GM23338 (cell line): ENCODE measurements around the gene LSP1. TPM values are rescaled to one million over a fixed set of nuclear protein-coding genes. Genes with fewer than 3 reads are reported as not detected.

ENCODE experiments used
- ATAC-seq: fragments of 200-7000 bp; cut with Tn5 transposase; 3 replicates; pipeline ENCODE4 v1.9.1; 2020
- DNase-seq: peaks from one replicate; pipeline ENCODE4 v3.0.0-alpha.2; 2015; ENCODE audit warnings: low spot score
- H2AFZ ChIP-seq: fragments of 200-600 bp; sonication (generic); 2 replicates; pipeline ENCODE4 v1.8.0; 2016; ENCODE audit warnings: antibody characterized with exemption, mild to moderate bottlenecking, moderate library complexity
- H3F3A ChIP-seq: fragments of 200-600 bp; sonication (generic); replicated peaks from 2 replicates; pipeline ENCODE4 v1.8.0; 2017; ENCODE audit warnings: antibody characterized with exemption, mixed run types, low read depth
- H3K27ac ChIP-seq: fragments of 200-600 bp; sonication (generic); 2 replicates; pipeline ENCODE4 v1.6.1; 2016; ENCODE audit warnings: low read depth
- H3K27me3 ChIP-seq: fragments of 200-600 bp; sonication (generic); 2 replicates; pipeline ENCODE4 v1.8.0; 2016; ENCODE audit warnings: mild to moderate bottlenecking, mixed run types, moderate library complexity; ENCODE audit not compliant: insufficient read depth
- H3K36me3 ChIP-seq: fragments of 200-600 bp; sonication (generic); 2 replicates; pipeline ENCODE4 v1.8.0; 2016; ENCODE audit warnings: mild to moderate bottlenecking; ENCODE audit not compliant: insufficient read depth
- H3K4me1 ChIP-seq: fragments of 200-600 bp; sonication (generic); 2 replicates; pipeline ENCODE4 v1.8.0; 2016; ENCODE audit warnings: mild to moderate bottlenecking, moderate library complexity; ENCODE audit not compliant: insufficient read depth
- H3K4me2 ChIP-seq: fragments of 200-600 bp; sonication (generic); 2 replicates; pipeline ENCODE4 v1.7.1; 2017; ENCODE audit warnings: mixed run types
- H3K4me3 ChIP-seq: fragments of 200-600 bp; sonication (generic); 2 replicates; pipeline ENCODE4 v1.6.1; 2016; ENCODE audit warnings: mixed run types
- H3K79me2 ChIP-seq: fragments of 200-600 bp; sonication (generic); replicated peaks from 2 replicates; pipeline ENCODE4 v1.8.0; 2017; ENCODE audit warnings: mild to moderate bottlenecking; ENCODE audit not compliant: insufficient read depth
- H3K9me2 ChIP-seq: fragments of 200-600 bp; sonication (generic); 2 replicates; pipeline ENCODE4 v1.8.0; 2017; ENCODE audit not compliant: insufficient read depth
- H4K20me1 ChIP-seq: fragments of 200-600 bp; sonication (generic); replicated peaks from 2 replicates; pipeline ENCODE4 v1.8.0; 2017; ENCODE audit warnings: mild to moderate bottlenecking; ENCODE audit not compliant: insufficient read depth
- H3K27ac Mint-ChIP-seq: 2 replicates; pipeline ENCODE4 v1.8.0; 2020; ENCODE audit warnings: inconsistent platforms, mild to moderate bottlenecking, moderate library complexity, mixed read lengths
- H3K27me3 Mint-ChIP-seq: 3 replicates; pipeline ENCODE4 v1.8.0; 2022; ENCODE audit warnings: low read depth, mild to moderate bottlenecking, moderate library complexity, mixed read lengths, inconsistent platforms; ENCODE audit not compliant: insufficient read depth, poor library complexity
- H3K36me3 Mint-ChIP-seq: 3 replicates; pipeline ENCODE4 v1.8.0; 2021; ENCODE audit warnings: low read depth, mild to moderate bottlenecking, inconsistent platforms, moderate library complexity, mixed read lengths
- H3K4me1 Mint-ChIP-seq: 3 replicates; pipeline ENCODE4 v1.8.0; 2020; ENCODE audit warnings: mild to moderate bottlenecking, inconsistent platforms, mixed read lengths
- H3K4me3 Mint-ChIP-seq: 3 replicates; pipeline ENCODE4 v1.8.0; 2021; ENCODE audit warnings: moderate library complexity, mild to moderate bottlenecking, inconsistent platforms, mixed read lengths
- H3K9me3 Mint-ChIP-seq: 3 replicates; pipeline ENCODE4 v1.8.0; 2020; ENCODE audit warnings: moderate library complexity, mild to moderate bottlenecking, inconsistent platforms, mixed read lengths
- CTCF ChIP-seq, 2 experiments: fragments of 200-600 bp in 1 of 2; sonication (generic) in 1 of 2; conservative IDR thresholded peaks; 2 replicates each; pipeline versions ENCODE4 v1.5.1 to v1.6.1; 2016 to 2017; ENCODE audit warnings: antibody characterized with exemption in 2 of 2, low read depth in 2 of 2, mild to moderate bottlenecking in 2 of 2, moderate library complexity in 1 of 2
- ETS1 ChIP-seq: IDR thresholded peaks from 2 replicates; pipeline ENCODE4 v1.6.1; 2016; ENCODE audit warnings: antibody characterized with exemption
- JUNB ChIP-seq: IDR thresholded peaks from one replicate; pipeline ENCODE4 v1.6.1; 2016; ENCODE audit warnings: antibody characterized with exemption; ENCODE audit not compliant: unreplicated experiment
- NANOG ChIP-seq: IDR thresholded peaks from 2 replicates; pipeline ENCODE4 v1.6.1; 2016; ENCODE audit warnings: antibody characterized with exemption, borderline replicate concordance
- ZNF331 ChIP-seq: fragments of 250-450 bp; sonication (Bioruptor Pico); IDR thresholded peaks from 2 replicates; pipeline ENCODE4 v1.5.0; 2020; ENCODE audit warnings: low read depth, mild to moderate bottlenecking, moderate library complexity
- ZNF462 ChIP-seq: fragments of 250-450 bp; sonication (Bioruptor Pico); IDR thresholded peaks from 2 replicates; pipeline ENCODE4 v1.5.0; 2020; ENCODE audit warnings: mild to moderate bottlenecking, moderate library complexity
- polyA plus RNA-seq: library from polyadenylated mRNA; unstranded; fragments of >200 nt; fragmentation: Nextera tagmentation; extraction: Ambion mirVana; gene quantifications from 2 replicates; pipeline ENCODE4 v1.2.1, GENCODE V29; 2016
- total RNA-seq: library from RNA; depleted of rRNA; stranded (reverse); fragments of >200 nt; shearing (Covaris generic); gene quantifications from 2 replicates; pipeline ENCODE4 v1.2.3, GENCODE V29; 2014
- TF ChIP-seq, protein P1 (sequence below): IDR thresholded peaks from one replicate; pipeline ENCODE4 v1.6.1; 2018; ENCODE audit warnings: antibody characterized with exemption; ENCODE audit not compliant: unreplicated experiment

The LSP1 gene
- total and polyA plus RNA-seq, 2 experiments from 2014 or later, result 0.84 TPM; not detected in 1

GRCh38 chr11:1832211-1832919, 20.5 kb upstream of the LSP1 start:
- Mint-ChIP-seq H3K27ac (no peak overlapping the region), H3K36me3 (no peaks in the 10 kb centered on the region), H3K4me3 (peak overlapping the region; percentile 56), H3K9me3 (no peaks in the 10 kb centered on the region), H3K27me3 (peaks cover 17% of the 10 kb centered on the region), H3K4me1 (peaks cover 5% of the 10 kb centered on the region; the same call in 1 of the 3 replicates)
- Histone ChIP-seq H3K36me3 (no peaks in the 10 kb centered on the region), H3K27ac (no peak overlapping the region), H2AFZ (peak overlapping the region; percentile 96), H3K9me2 (no peaks in the 10 kb centered on the region), H3F3A (no peaks in the 10 kb centered on the region), H3K4me3 (peak overlapping the region; percentile 59), H3K79me2 (no peaks in the 10 kb centered on the region), H3K27me3 (no peaks in the 10 kb centered on the region), H3K4me2 (peak overlapping the region; percentile 88), H3K4me1 (no peaks in the 10 kb centered on the region; the same call in 1 of the 2 replicates), H4K20me1 (no peaks in the 10 kb centered on the region)
- DNase-seq (peak; percentile 70), ATAC-seq (peak; percentile 88)
- TF ChIP-seq ZNF462 (CRISPR knock-in tag) (no peak), JUNB (no peak), ETS1 (no peak), ZNF331 (CRISPR knock-in tag) (no peak), CTCF (conservative IDR thresholded peaks at IDR 0.05; ENCODE audit: low read depth in 2 of 2) (peak; percentile 74 to 84), NANOG (no peak)
- TF ChIP-seq, protein P1, sequence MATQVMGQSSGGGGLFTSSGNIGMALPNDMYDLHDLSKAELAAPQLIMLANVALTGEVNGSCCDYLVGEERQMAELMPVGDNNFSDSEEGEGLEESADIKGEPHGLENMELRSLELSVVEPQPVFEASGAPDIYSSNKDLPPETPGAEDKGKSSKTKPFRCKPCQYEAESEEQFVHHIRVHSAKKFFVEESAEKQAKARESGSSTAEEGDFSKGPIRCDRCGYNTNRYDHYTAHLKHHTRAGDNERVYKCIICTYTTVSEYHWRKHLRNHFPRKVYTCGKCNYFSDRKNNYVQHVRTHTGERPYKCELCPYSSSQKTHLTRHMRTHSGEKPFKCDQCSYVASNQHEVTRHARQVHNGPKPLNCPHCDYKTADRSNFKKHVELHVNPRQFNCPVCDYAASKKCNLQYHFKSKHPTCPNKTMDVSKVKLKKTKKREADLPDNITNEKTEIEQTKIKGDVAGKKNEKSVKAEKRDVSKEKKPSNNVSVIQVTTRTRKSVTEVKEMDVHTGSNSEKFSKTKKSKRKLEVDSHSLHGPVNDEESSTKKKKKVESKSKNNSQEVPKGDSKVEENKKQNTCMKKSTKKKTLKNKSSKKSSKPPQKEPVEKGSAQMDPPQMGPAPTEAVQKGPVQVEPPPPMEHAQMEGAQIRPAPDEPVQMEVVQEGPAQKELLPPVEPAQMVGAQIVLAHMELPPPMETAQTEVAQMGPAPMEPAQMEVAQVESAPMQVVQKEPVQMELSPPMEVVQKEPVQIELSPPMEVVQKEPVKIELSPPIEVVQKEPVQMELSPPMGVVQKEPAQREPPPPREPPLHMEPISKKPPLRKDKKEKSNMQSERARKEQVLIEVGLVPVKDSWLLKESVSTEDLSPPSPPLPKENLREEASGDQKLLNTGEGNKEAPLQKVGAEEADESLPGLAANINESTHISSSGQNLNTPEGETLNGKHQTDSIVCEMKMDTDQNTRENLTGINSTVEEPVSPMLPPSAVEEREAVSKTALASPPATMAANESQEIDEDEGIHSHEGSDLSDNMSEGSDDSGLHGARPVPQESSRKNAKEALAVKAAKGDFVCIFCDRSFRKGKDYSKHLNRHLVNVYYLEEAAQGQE, result no peak
